ENCODE measurements around the gene DHRS1.
"Not testable (repeated sequence)": the region's sequence is repeated elsewhere in the genome, so short reads cannot be mapped to it uniquely, and the experiment has no call there.

Gene DHRS1

DNA sequence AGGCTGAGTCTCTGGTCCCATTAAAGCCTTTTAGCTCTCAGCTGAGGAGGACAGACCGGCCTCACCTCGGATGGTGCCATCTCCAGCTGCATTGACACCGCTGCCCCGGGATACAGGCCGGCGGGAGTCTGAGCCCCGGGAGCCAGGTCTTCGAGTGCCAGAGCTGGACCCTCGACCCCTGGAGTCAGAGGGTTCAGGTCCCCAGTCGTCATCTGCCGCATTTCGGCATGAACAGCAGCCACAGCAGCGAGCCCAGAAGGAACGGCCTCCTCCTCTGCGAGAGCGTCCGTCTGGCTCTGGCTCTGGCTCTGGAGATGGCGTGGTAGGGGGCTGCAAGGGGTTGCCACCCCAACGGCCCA is 37.6 kb downstream of the DHRS1 start:
- DNase-seq: no peak

- DNase-seq: no peak
These were observed 38.2 kb downstream of the DHRS1 start for GRCh38 chr14:24261256-24261968.

GRCh38 chr14:24260780-24261157 is 38.8 kb downstream of the DHRS1 start:
- DNase-seq: no peak

DNA sequence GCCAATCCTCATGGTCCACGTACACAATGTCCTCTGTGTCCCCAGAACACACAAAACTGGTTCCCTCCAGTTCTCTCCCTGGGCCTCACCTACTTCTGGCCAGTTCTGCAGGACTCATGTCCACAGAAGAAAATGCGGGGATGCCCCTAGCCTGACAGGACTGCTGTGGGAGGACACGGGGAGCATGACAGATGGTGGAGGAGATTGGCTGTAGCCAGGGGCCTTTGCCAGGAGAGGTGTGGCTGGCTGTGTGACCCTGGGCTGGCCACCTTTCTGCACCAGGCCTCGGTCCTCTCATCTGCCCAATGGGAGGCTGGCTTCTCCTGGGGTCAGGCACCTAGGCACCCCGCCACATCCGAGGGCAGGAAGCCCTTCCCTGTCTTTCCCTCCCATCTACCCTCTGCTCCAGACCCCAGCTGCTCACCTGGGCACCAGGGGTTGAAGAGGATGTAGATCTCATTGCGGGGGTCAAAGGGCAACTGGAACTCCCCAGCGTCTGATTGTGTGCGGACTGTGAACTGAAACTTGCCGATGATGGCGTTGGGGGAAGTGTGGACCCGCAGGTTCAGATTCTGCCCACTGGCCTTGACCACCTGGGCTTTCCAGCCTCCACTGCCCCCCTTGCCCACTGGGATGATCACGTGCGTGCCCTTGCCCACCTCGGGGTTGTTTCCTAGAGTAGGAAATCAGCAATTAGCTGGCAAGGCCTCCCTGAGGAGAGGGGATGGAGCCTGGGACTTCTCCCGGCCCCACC is 39.4 kb downstream of the DHRS1 start:
- no peak for DNase-seq

DNA sequence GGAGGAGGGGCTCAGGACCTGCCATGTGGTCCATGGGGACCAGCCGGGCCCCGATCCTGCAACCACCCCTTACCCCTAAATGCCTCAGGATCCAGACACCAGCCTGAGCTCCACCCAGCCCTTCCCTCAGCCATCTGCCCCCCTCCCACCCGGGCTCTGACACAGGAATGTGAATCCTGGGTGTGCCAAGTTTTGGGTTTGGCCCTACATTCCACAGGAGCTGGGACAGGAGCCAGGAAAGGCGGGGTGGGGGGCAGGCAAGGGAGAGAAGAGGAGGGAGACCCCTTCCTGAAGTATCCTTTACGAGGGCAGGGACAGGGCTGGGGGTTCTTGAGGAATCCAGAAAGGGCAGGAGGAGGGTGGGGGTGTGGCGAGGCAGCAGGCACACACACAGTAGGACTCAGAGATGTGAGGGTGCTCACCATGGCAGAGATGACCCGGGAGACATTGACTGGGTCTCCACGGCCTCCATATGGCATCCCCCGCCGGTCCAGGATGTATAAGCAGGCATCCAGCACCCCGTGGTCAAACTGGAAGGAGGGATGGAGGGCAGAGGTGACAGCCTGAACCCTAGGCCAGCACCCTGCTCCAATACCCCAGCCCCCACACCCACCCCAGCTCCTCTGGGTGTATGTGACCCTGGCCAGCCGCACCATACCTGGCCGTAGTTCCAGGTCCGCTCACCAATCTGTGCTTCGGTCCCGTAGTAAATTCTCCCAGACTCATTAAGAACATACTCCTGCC is 40.1 kb downstream of the DHRS1 start:
- no peak for DNase-seq

DNA sequence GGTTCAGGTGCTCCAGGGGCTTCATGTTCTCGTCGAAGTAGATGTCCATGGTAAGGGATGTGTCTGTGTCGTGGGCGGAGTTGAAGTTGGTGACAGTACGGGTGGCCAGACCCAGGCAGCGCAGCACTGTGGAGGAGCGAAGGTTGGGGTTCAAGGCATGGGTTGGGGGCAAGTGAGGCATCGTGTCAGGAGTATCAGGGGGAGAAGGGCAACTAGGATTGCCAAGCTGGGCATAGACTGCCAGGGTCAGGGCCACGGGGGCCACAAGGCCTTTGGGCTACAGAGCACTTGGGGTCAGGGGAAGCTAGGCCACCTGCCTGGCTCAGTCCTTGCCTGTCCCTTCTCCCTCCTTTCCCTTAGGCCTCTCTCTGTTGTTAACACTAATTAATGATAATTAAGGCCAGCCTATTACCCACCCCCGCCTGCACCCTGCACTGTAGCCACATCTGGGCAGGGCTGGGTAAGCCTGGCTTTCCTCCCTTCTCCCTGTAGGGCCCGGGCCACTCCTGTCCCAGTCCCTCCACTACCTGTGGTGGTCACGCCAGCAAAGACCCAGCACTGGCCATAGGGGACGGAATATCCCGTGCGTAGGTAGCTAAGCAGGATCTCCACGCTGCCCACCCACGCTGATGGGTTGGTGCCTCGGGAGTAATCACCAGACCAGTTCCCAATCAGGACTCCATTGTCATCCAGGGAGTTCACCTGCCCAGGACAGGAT is 40.9 kb downstream of the DHRS1 start:
- DNase-seq: no peak

GRCh38 chr14:24258119-24258518 is 41.5 kb downstream of the DHRS1 start:
- no peak for DNase-seq

- DNase-seq: no peak
These were observed 42.6 kb downstream of the DHRS1 start for GRCh38 chr14:24256960-24257359.

DNA sequence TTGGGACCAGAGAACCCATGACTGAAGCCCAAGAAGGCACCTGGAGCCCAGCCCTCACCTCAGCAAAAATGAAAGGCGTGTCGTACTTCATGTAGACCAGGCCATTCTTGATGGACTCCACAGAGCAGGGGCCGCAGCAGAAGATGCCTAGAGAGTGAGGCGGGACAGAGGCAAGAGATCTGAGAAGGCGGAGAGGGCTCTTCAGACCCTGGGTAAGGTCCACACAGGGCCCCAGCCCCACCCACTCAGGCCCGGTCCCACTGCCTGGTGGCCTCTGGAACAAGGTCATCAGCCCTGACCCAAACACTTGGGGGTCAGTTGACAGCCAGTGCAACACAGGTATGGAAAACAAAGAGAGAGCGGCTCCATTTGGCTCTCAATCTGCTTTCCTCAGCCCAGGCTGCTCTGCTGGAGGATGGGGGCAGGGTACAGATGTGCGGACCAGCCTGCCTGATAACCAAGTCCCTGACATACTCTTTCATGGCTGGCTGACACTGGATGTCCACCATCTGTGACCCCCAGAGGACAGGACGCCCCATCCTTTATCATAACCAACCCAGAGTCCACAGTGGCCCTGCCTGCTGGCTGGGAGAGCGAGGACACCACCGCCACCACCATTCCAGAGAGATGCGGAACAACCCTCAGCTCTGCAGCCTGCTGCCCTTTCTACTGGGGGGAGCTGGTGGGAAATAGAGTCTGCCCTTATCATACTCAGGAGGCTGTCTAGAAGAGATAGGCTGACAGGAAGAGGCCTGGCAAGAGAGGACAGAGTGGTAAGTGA is 43.5 kb downstream of the DHRS1 start:
- no peak for DNase-seq

DNA sequence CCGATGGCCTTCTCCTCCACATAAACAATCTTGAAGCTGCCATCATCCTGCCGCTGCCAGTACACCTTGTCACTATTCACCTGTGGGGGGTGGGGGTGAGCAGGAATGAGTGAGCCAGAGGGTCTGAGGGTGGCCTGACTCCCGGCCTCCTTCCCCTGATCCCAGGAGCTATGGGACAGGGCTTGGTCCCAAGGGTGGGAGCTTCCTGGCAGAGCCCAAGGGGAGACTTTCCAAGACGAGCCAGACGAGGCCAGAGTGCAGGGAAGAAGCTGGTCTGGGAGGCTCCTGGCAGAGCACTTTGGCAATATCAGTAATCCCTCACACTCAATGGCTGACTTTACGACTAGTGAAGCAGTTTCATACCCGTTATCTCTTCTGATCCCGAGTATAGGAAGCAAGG is 44.1 kb downstream of the DHRS1 start:
- DNase-seq: no peak

- no peak for DNase-seq
These were observed 44.8 kb downstream of the DHRS1 start for GRCh38 chr14:24254630-24255392.

DNA sequence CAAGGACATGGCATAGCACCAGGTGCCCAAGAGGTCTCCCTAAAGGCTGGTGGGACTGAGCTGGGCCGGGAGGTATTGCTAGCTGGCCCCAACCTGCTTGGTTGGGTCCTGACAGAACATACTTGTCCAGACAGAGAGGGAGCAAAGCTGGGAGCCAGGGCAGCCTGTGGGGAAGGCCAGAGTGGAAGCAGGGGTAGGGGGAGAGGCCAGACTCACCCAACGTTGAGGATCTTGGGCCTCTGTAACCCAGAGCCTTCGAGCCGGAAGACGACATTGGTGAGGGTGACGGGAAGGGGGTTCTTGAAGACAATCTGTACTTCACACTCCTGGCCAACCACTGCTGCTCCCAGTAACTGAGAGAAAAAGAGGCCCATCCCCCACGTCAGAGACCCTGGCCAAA is 45.6 kb downstream of the DHRS1 start:
- no peak for DNase-seq

DNA sequence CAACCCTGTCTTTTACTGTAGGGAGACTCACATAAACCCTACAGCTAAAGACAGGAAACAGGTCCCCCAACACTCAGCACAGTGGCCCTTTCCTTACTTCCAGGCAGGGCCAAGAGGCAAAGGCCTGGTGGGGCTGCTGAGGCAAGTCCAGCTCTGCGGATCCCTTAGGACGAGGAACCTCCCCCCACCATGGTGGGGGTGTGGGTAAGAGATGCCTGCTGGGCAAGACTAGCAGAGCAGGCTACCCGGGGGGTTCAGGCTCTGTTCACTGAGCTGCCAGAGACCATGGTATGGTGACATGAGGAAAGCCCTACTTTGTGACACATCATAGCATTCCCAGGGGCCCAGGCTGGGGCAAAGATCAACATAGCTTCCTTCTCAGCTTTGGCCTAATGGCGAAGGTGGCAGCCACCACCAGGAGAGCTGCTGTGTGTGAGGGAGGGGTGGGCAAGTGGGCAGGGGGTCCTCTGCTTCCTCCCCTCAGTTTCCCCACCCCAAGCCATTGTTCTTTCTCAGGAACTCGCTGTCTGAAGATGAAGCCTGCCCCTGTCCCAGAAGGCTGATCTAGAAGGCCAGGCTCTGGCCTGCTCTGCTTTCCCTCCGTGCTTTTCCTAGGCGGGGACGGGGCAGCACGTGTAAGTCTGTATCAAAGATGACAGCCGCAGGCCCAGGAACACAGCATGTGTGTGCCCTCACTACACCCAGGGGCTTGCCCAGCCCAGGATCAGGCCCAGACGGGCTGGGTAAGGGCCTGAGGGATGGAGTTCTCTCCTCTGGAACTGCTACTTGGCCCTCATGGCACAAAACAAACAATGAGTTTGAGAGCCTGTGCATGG is 47.1 kb downstream of the DHRS1 start:
- no peak for DNase-seq

DNA sequence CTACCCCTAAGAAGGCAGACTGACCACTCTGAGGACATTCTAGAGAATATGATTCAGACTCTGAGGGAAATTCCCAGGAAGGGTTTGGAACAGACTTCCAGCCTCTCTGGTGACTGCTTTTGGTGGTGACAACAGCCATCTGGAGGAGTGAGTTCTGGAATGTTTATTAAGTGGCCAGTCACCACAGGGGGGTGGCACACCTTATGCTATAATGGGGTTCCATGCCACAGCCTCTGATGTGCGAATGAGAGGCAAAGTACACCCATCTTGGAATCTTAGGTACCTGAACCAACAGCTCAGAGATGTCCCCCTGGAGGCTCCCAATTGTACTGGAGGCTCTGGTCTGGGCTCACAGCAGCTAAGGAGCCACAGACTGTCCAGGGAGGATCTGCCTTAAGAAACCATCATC is 47.7 kb downstream of the DHRS1 start:
- DNase-seq: no peak

DNA sequence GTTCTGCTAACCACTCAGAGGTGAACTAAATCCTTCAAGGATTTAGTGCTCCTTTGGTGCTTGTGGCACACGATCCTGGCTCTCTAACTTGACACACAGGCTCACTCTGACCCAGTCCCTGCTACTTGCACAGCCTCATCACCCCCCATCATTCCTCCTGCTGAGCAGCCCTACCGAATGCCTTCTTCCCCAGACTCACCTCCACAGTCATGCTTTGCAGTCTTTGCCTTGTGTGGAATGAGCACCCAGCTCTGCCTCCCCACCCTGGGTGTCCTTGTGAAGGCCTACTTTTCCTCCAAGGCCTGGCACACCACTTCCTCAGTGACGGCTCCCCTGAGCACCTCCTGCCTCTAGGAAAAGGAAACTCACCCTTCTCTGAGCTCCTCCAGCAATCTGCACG is 49.2 kb downstream of the DHRS1 start:
- DNase-seq: no peak

- no peak for DNase-seq
These were observed 50.2 kb downstream of the DHRS1 start for GRCh38 chr14:24249230-24250021.

- DNase-seq: no peak
These were observed 52.2 kb downstream of the DHRS1 start for GRCh38 chr14:24247422-24247821.

DNA sequence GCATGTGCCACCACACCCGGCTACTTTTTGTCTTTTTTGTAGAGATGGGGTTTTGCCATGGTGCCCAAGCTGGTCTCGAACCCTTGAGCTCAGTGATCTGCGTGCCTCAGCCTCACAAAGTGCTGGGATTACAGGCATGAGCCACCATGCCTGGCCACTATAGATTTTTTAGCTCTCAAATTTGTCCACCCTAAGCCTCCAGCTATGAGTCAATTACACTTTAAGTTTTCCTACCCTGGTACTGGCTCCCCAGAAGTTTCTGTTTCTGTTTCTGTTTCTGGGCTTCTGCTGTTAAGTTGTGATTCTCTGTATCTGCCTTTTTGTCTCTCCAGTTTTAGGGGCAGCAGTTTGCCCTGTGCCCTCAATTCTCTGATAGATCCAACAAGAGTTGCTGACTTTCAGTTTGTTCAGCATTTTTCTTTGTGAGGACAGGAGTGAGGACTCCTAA is 52.8 kb downstream of the DHRS1 start:
- DNase-seq: no peak

DNA sequence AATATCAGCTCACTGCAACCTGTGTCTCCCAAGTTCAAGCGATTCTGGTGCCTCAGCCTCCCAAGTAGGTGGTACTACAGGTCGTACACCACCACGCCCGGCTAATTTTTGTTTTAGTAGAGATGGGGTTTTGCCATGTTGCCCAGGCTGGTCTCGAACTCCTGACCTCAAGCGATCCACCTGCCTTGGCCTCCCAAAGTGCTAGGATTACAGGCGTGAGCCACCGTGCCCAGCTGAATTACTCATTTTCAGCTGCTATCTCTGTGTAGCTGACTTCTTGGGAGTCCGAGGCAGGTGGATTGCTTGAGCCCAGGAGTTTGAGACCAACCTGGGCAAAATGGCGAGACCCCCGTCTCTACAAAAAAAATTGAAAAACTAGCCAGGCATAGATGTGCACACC is 54.2 kb downstream of the DHRS1 start:
- not testable (repeated sequence) for DNase-seq

DNA sequence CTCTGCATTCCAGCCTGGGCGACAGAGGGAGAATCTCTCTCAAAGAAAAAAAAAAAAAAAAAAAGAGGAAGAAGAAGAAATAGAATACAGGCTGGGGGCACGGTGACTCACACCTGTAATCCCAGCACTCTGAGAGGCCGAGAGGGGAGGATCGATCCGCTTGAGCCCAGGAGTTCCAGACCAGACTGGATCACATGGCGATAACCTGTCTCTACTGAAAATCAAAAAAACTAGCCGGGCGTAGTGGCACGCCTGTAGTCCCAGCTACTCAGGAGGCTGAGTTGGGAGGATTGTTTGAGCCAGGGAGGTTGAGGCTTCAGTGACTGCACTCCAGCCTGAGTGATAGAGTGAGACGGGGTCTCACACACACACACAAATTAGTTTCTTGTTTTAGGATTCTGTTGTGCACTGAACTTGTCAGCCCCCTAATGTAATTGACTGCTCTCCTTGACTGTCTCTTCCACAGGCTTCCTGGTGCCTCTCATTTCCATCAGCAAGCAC is 56.2 kb downstream of the DHRS1 start:
- DNase-seq: no peak

Measured in stimulated activated CD4-positive, alpha-beta T cell treated with anti-CD3 and anti-CD28 coated beads, Interleukin-4, amount 100 ng/mL, for 1 hour (primary cell).